Stimulated activated CD4-positive, alpha-beta T cell treated with anti-CD3 and anti-CD28 coated beads, Interleukin-4, amount 100 ng/mL, for 48 hours (primary cell): ENCODE results near the gene CFAP74.

Experiments used
- DNase-seq, 2 donors: peaks; one replicate each; pipeline ENCODE4 v3.0.0-alpha.2; 2020; ENCODE audit warnings: low read depth in 2 of 2

CFAP74 gene

DNA sequence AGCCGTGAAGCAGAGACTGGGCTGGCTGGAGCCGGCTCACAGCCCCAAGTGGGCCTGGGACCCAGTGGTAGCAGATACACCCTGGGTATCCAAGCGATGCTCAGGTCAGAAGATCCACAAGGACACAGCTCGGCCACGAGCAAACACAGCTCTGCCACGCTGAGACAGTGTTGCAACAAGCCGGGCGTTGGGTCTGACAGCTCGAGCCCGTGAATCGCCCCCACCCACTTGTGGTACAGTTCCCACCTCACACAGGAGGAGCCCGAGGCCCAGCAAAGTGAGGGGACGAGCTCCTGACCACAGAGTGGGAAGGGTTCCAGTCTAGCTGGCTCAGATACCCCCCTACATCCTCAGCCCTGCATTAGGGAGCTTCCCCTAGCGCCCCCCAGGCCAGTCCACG, 37.7 kb upstream of the CFAP74 start:
- DNase-seq: no peak

DNA sequence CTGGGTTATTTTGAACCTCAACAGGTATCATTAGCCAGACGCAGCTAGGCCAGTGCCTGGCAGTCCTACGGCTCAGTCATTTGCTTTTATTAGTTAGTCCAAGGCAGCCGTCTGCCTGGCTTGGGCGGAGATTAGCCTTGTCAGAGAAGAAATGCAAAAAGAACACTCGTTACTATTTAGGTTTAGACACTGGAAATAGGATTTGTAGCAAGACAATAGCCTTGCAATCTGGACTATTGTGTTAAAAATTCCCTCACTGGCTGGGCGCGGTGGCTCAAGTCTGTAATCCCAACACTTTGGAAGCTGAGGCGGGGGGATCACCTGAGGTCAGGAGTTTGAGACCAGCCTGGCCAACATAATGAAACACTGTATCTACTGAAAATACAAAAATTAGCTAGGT, 35.7 kb upstream of the CFAP74 start:
- DNase-seq: no peak

- no peak for DNase-seq
Observed at GRCh38 chr1:2038229-2038628, 34.6 kb upstream of the CFAP74 start.

DNA sequence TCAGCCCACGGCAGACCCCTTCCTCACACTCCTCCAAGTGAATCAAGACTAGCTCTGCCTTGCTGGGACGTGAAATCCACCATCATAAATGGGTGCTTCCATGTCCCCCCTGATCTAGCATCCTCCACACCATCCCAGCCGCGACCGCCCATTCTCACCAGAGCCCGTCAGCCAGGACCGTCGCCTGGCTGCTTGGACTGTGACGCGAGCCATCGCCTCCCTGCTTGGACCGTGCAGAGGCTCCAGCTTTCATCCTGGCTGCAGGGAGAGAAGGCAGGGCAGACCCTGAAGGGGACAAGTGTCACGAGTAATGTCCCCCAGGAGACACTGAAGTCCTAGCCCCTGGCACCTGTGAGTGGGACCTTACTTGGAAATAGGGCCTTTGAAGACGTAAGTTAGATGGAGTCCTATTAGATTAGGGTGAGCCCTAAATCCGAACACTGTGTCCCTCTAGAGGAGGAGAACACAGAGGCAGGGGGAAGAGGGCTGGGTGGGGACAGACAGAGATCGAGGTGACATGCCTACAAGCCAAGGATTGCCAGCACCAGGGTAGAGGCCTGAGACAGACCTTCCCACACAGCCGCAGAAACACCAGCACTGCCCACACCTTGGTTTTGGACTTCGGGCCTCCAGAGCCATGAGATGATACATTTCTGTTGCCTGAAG, 33.9 kb upstream of the CFAP74 start:
- no peak for DNase-seq

DNA sequence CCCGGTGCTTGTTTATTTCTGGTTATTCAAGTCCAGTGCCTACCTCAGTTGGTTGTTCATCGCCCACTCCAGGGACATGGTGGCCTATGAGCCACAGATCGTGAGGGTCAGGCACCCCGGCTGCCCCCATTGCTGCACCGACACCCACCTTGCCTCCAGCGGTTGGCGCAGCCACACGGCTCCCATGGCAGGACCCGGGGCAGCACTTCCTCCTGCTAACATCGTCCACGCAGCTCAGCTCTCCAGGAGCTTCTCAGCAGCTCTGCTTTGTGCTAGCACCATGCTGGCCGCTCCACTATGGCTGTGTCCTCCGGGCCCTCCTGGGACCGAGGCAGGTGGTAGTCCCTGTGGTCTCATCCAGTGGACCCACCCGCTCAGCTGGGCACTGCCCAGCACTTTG, 32.7 kb upstream of the CFAP74 start:
- DNase-seq: no peak

DNA sequence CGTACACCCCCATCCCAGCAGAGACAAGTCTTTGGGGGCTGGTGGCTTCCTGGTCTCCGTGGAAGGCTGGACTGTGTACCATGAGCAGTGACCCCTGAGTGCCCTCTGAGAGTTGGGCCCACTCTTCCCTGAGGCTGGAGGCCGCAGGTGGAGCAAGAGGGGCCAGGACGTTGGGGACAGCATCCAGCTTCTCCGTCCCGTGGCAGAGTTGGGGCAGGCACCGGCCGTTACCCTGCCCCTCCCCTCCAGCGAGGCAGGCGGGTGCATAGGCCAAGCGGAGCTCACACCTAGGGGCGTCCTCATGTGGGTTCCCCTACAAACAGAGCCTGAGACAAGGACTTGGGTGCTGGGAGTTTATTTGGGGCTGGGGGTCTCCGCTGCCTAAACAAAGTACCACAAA, 29.6 kb upstream of the CFAP74 start:
- DNase-seq: no peak

GRCh38 chr1:2032737-2033136, 29.2 kb upstream of the CFAP74 start:
- DNase-seq: no peak

DNA sequence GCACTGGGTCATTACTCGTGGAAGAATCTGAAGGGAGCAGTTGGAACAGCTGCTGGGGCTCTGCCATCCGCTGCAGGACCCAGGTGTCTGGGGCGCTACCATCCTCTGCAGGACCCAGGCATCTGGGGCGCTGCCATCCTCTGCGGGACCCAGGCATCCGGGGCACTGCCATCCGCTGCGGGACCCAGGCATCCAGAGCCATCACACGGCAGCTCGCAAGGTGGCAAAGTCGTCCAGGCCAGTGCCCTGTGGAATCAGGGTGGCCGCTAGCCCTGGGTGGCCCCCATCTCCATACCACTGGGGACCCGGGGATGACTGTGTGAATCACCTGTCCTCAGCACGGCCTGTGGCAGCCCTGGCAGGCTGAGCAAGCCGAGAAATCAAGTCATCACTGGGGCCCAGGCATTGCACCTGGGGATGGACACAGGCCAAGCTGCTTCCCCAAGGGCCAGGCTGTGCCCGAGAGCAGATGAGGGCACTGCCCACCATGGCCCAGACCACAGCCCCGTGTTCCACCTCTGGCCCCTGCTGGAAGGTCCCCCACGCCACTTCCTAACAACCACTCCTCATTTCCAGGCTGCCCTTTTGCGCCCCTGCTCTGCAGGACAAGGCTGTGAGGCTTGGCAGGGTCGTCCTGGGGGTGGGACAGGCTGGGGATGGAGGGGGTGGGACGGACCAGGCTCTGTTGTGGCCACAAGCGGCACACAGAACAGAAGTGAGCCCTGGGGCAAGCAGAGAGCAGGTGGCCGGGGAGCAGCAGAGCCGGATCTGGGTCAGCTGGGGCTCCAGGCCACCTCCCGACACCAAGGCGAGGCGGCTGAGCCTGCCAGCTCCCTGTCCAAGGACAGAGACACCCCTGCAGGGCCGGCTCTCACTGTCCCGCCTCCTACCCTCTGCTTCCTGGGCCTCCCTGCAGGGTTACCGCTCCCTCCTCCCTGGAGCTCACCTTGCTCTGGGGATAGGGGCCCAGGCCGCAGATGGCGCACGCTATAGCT, 28.3 kb upstream of the CFAP74 start:
- DNase-seq: no peak

DNA sequence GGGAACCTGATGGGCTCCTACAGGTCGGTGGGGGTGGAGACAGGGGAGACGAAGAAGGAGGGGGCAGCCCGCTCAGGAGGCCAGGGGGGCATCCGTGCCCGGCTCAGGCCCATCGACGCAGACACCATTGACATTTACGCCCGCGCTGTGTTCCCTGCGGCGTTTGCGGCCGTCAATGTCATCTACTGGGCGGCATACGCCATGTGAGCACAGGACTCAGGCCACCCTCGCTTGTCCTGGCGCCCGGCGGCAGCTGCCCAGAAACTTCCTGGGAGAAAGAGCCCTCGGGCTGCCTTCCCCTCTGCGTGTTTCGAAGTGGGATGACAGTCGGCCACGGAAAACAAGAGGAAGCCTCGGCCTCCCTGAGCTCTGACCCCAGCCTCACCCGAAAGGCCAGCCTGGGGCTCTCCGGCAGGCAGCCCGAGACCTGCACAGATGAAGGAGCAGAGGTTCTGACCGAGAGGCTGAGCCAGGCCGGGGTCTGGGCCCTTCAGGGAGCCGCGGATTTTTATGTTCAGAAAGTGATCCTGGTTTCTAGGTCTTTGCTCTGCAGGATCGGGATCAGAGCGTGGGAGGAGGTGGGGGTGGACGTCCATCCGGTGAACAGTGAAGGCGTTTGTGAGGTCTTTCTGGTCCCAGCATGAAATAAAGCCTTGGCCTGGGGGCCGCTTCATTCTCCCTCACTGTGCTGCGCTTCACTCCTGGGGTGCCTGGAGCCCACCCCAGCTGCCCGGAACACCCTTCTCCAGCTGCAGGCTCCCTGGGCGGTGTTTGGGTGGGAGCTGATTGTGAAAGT, 26.7 kb upstream of the CFAP74 start:
- DNase-seq: no peak

- no peak for DNase-seq
Observed at GRCh38 chr1:2029561-2029960, 26.0 kb upstream of the CFAP74 start.

DNA sequence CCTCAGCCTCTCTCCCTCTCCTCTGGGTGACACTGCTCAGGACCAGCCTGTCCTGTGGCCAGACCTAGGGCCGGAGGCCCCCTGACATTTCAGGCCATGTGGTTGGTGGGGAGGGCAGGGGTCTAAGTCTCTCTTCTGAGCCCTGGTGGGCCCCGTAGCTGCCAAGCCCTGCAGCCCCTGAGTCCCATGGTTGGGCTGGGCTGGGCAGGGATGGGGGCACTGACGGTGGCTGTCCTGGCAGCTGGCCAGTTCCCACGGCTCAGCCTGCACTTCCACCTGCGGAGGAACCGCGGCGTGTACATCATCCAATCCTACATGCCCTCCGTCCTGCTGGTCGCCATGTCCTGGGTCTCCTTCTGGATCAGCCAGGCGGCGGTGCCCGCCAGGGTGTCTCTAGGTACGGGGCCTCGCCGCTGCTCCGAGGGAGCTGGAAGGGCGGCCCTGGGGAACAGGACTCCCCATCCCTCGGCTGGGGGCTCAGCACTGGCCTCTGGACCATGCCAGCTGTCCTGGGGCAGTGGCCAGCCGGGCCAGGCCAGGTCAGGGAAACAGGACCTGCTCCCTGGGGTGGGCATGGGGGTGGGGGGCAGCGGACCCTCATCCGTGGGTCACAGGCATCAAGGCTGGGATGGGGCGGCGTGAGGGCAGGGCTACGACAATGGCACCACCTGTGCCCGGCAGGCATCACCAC, 25.4 kb upstream of the CFAP74 start:
- DNase-seq: no peak

GRCh38 chr1:2027961-2028583, 24.5 kb upstream of the CFAP74 start:
- no peak for DNase-seq

GRCh38 chr1:2025491-2025981, 21.9 kb upstream of the CFAP74 start:
- DNase-seq: no peak

DNA sequence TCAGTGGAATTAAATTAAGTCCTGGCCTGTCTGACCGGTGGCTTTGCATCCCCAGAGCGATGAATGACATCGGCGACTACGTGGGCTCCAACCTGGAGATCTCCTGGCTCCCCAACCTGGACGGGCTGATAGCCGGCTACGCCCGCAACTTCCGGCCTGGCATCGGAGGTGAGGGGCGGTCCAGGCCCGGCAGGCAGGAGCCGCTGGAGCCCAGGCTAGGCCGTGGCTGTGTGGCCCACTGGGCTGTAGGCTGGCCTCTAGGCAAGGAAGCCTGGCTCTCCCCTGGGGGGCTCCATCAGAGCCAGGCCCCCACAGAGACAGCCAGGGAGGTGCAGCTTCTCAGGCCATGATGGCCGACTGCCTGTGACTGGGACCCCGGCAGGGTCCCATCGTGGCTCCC, 21.3 kb upstream of the CFAP74 start:
- no peak for DNase-seq

DNA sequence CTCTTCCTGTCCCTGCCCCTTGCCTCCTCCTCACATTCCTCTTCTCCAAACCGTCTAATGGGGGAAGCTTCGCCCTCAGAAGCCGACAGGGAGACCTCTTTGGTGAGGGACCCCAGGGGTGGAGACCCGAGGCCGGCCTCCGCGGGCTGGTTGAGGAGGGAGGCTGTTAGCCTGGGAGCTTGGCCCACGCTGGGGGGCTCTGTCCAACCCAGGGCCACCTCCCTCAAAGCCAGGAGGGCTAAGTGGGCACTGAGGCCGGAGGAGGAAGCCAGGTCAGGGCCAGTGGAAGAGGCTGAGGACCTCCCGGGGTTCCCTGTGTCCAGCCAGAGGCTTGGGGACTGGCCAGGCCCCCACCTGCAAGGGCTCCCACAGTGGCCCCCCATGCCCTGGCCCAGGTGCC, 20.9 kb upstream of the CFAP74 start:
- DNase-seq: no peak

DNA sequence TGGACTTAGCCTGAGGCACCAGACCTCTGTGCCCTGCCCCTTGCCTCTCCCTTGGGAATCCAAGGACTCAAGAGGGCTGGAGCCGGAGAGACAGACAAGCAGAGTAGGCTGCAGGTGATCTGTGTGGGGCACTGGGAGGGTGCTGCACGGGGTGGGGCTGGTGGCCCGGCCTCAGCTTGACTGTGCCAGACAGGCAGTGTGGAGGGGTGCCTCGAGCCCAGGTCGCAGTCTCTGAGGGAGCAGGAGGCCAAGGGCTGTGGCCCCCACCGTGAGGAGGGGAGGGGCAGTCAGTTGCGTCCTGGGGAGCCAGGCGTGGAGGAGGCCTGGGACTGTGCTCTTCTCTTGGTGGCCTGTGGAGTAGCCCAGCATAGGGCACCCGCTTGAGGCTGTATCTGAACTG, 19.6 kb upstream of the CFAP74 start:
- no peak for DNase-seq

- no peak for DNase-seq
Observed at GRCh38 chr1:2022063-2022770, 18.6 kb upstream of the CFAP74 start.

- no peak for DNase-seq
Observed at GRCh38 chr1:2021550-2021949, 18.0 kb upstream of the CFAP74 start.

DNA sequence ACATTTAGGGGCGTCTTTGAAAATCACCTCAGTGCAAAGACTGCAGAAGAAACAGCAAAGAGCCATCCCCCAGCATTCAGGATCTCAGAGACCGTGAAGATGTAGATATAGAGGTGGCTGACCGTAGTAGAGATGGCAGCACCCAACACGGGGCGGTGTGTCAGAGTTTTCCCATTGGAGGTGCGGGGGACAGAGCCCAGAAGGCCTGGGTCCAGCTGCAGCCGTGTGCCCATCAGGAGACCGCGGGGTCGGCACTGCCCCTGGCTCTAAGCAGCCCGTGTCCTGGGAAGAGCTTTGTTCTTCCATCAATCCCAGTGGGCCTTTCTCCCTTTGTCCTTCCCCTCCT, 16.7 kb upstream of the CFAP74 start:
- DNase-seq: no peak

GRCh38 chr1:2019571-2020309, 16.2 kb upstream of the CFAP74 start:
- no peak for DNase-seq
